Loucy (cell line): ENCODE results near the gene ZNF543.

ENCODE experiments used
- CTCF ChIP-seq: fragments of 200-600 bp; sonication (generic); conservative IDR thresholded peaks from 2 replicates; pipeline ENCODE4 v1.5.1; 2014; ENCODE audit warnings: mild to moderate bottlenecking, antibody characterized with exemption, low read length
- EZH2phosphoT487 ChIP-seq: fragments of 200-600 bp; IDR thresholded peaks from 2 replicates; pipeline ENCODE4 v1.6.1; 2018; ENCODE audit warnings: antibody characterized with exemption, mild to moderate bottlenecking, moderate library complexity, borderline replicate concordance

- no peak for TF ChIP-seq CTCF
- no peak for TF ChIP-seq EZH2phosphoT487
These were observed 4.7 kb downstream of the ZNF543 start for GRCh38 chr19:57324992-57325391.
